Nephron progenitor cell (in vitro differentiated cells): Measurements from ENCODE around the gene VIM.

Source experiments
- DNase-seq: peaks from one replicate; pipeline ENCODE4 v3.0.0; 2021
- H3K27ac Mint-ChIP-seq: 2 replicates; pipeline ENCODE4 v1.8.0; 2021; ENCODE audit warnings: mild to moderate bottlenecking, moderate library complexity, mixed read lengths
- H3K27me3 Mint-ChIP-seq: 2 replicates; pipeline ENCODE4 v1.8.0; 2021; ENCODE audit warnings: mild to moderate bottlenecking, low read depth, mixed read lengths; ENCODE audit not compliant: poor library complexity
- H3K36me3 Mint-ChIP-seq: 2 replicates; pipeline ENCODE4 v1.8.0; 2021; ENCODE audit warnings: low read depth, mixed read lengths
- H3K4me1 Mint-ChIP-seq: 2 replicates; pipeline ENCODE4 v1.8.0; 2021; ENCODE audit warnings: mixed read lengths
- H3K4me3 Mint-ChIP-seq: 2 replicates; pipeline ENCODE4 v1.8.0; 2021; ENCODE audit warnings: mild to moderate bottlenecking, moderate library complexity, mixed read lengths
- H3K9me3 Mint-ChIP-seq: 2 replicates; pipeline ENCODE4 v1.8.0; 2021; ENCODE audit warnings: mild to moderate bottlenecking, moderate library complexity, mixed read lengths
- TF ChIP-seq, protein P1 (sequence below): fragments of 200-600 bp; sonication (generic); IDR thresholded peaks from 2 replicates; pipeline ENCODE4 v1.5.0; 2021; ENCODE audit warnings: antibody characterized with exemption

The VIM gene

DNA sequence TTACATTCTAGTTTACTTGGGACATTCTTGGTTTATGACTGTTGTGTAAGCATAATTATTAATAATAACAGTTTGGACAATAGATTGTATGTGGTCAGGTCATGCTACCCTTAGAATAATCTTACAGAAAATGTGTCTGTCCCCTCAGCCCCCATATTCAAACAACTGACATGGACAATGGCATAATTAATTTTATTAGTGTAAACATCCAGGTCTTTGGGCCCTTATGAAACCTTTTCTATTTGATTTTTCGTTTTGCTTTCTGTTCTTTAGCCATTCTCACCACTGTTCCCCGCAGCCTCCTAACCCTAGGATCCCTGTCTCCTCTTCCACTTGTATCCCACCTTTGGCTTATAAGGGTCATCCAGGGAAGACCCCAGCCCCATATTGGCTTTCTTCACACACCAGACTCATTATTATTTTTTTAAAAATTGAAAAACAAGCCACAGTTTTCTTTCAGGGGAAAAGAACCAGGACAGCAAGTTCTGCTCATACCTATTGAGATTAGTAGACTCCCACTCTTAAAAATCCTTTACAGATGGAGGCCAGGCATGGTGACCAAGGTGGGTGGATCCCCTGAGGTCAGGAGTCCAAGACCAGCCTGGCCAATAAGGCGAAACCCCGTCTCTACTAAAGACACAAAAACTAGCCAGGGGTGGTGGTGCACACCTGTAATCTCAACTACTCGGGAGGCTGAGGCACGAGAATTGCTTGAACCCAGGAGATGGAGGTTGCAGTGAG, 11.5 kb downstream of the VIM start:
- H3K36me3 Mint-ChIP-seq = peaks cover 37% of the 10 kb centered on the region
- H3K4me1 Mint-ChIP-seq = peaks cover 11% of the 10 kb centered on the region
- H3K27ac Mint-ChIP-seq = no peak overlapping the region
- TF ChIP-seq, protein P1, sequence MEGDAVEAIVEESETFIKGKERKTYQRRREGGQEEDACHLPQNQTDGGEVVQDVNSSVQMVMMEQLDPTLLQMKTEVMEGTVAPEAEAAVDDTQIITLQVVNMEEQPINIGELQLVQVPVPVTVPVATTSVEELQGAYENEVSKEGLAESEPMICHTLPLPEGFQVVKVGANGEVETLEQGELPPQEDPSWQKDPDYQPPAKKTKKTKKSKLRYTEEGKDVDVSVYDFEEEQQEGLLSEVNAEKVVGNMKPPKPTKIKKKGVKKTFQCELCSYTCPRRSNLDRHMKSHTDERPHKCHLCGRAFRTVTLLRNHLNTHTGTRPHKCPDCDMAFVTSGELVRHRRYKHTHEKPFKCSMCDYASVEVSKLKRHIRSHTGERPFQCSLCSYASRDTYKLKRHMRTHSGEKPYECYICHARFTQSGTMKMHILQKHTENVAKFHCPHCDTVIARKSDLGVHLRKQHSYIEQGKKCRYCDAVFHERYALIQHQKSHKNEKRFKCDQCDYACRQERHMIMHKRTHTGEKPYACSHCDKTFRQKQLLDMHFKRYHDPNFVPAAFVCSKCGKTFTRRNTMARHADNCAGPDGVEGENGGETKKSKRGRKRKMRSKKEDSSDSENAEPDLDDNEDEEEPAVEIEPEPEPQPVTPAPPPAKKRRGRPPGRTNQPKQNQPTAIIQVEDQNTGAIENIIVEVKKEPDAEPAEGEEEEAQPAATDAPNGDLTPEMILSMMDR = no peak
- no peak overlapping the region for H3K4me3 Mint-ChIP-seq
- H3K9me3 Mint-ChIP-seq = peaks cover 9% of the 10 kb centered on the region
- DNase-seq = no peak
- peaks cover 7% of the 10 kb centered on the region for H3K27me3 Mint-ChIP-seq

DNA sequence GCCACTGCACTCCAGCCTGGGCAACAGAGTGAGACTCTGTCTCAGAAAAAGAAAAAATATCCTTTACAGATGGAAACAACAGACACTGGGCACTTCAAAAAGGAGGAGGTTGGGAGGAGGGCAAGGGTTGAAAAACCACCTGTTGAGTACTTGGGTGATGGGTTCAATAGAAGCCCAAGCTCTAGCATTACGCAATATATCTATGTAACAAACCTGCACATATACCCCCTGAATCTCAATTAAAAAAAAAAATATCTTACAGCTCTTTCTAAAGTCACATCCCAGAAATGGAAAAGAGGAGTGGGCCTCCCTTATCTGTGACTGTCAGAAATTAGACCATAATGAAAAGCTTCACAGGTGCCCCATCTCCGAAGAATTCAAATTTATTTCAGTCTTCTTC, 12.1 kb downstream of the VIM start:
- no peak for DNase-seq
- H3K9me3 Mint-ChIP-seq = peaks cover 9% of the 10 kb centered on the region
- H3K36me3 Mint-ChIP-seq = peaks cover 31% of the 10 kb centered on the region
- no peak overlapping the region for H3K4me3 Mint-ChIP-seq
- peaks cover 7% of the 10 kb centered on the region for H3K27me3 Mint-ChIP-seq
- H3K4me1 Mint-ChIP-seq = peaks cover 8% of the 10 kb centered on the region
- TF ChIP-seq, protein P1 = no peak
- no peak overlapping the region for H3K27ac Mint-ChIP-seq

DNA sequence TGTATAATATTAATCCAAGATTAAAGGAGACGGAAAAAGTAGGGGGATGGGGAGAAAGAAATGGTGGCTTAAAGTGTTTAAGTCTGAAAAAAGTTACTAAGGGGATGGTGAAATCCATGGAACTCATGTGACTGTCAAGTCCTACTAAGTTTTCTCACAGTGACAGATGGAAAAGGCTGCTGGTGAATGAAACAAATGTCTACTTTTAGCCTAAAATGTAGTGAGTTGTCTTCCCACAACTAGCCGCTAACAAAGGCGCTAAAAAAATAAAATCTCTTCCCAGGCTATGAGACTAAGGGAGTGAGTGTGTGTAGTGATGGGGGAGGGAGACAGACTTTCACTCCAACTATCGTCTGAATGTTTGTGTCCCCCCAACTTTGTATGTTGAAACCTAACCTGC, 12.6 kb downstream of the VIM start:
- Mint-ChIP-seq H3K4me3 (no peak overlapping the region), H3K9me3 (peaks cover 13% of the 10 kb centered on the region), H3K36me3 (peaks cover 26% of the 10 kb centered on the region), H3K27ac (no peak overlapping the region), H3K4me1 (peaks cover 6% of the 10 kb centered on the region), H3K27me3 (peaks cover 7% of the 10 kb centered on the region)
- DNase-seq = no peak
- TF ChIP-seq, protein P1 = no peak

GRCh38 chr10:17241611-17242333, 13.7 kb downstream of the VIM start:
- Mint-ChIP-seq H3K9me3 (peaks cover 23% of the 10 kb centered on the region), H3K27me3 (peaks cover 7% of the 10 kb centered on the region), H3K4me3 (no peak overlapping the region), H3K4me1 (no peaks in the 10 kb centered on the region), H3K27ac (no peak overlapping the region), H3K36me3 (peaks cover 20% of the 10 kb centered on the region)
- no peak for DNase-seq
- TF ChIP-seq, protein P1 = no peak

GRCh38 chr10:17244700-17245365, 16.8 kb downstream of the VIM start:
- Mint-ChIP-seq H3K4me1 (no peaks in the 10 kb centered on the region), H3K27me3 (peaks cover under 1% of the 10 kb centered on the region), H3K4me3 (no peak overlapping the region), H3K9me3 (peaks cover 38% of the 10 kb centered on the region), H3K27ac (no peak overlapping the region), H3K36me3 (peaks cover 6% of the 10 kb centered on the region)
- TF ChIP-seq, protein P1 = no peak
- no peak for DNase-seq
